GM21360 (cell line): ENCODE measurements around the gene PTPA.
A peak's percentile ranks its signal among the peaks of the same experiment; 100 is the strongest.
"Not testable (repeated sequence)": the region's sequence is repeated elsewhere in the genome, so short reads cannot be mapped to it uniquely, and the experiment has no call there.

Experiments
- ATAC-seq: cut with Tn5 transposase; IDR thresholded peaks from one replicate; pipeline ENCODE4 v1.9.1; 2021; ENCODE audit warnings: mild to moderate bottlenecking, moderate library complexity; ENCODE audit not compliant: unreplicated experiment

The PTPA gene

GRCh38 chr9:129174724-129175514 is 63.7 kb downstream of the PTPA start:
- no peak for ATAC-seq

GRCh38 chr9:129175515-129175824 is 64.3 kb downstream of the PTPA start:
- ATAC-seq = no peak

DNA sequence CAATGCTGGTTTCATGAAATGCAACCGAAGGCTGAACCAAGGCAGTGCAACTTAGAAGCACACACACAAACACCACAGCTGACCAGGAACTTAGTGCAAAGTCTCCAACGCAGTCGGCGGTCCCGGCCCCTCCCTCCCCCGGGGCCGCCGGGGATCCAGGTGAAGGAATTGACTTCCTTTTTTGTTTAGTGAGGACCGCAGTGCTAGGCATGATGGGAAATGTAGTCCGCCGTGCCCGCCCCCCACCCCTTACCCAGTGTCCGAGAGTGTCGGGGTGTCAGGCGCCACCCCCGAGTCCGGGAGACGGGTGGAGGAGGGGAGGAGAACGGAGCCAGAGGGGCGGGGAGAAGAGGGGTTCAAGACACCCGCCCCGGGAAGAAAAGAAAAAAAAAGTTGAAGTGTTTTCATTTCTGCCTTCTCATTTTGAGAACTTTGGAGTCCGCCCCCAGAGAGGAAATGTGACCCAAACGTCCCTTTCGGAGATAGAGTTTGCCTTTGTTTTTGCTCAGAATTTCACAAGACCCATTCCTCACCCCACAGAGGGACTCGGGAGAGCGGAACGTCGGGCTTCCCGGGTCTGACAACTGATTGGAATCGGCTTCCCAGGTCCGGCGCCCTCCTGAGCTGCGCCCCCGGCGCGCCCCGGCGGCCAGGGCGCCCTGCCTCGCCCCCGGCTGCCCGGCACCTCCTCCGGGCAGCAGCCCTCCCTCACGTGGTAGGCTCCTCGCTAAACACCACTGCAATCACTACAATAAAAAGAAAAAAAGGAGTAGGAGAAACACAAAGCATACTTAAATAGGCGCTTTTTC is 64.8 kb downstream of the PTPA start:
- ATAC-seq = no peak

- no peak for ATAC-seq
These were observed 65.7 kb downstream of the PTPA start for GRCh38 chr9:129176701-129177442.

DNA sequence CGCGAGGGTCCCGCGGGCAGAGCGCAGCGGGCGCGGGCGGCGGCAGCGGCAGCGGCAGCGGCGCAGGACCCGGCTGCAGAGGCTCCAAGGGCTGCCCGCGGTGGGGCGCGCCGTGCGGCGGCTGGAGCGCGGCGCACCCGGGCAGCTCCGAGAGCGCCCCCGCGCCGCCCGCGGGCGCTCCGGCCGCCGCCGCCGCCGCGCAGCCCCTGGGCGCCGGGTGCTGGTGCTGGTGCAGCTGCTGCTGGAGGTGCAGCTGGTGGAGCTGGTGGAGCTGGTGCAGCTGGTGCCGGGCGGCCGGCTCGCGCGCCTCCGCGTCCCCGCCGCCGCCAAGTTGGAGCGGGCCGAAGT is 66.2 kb downstream of the PTPA start:
- ATAC-seq = peak; percentile 18

GRCh38 chr9:129177791-129178567 is 66.8 kb downstream of the PTPA start, which contains the start of gene IER5L:
TSS of gene IER5L (minus strand) at chr9:129178261. CDS start at chr9:129178052, 209 bp downstream.
- peak; percentile 66 for ATAC-seq

DNA sequence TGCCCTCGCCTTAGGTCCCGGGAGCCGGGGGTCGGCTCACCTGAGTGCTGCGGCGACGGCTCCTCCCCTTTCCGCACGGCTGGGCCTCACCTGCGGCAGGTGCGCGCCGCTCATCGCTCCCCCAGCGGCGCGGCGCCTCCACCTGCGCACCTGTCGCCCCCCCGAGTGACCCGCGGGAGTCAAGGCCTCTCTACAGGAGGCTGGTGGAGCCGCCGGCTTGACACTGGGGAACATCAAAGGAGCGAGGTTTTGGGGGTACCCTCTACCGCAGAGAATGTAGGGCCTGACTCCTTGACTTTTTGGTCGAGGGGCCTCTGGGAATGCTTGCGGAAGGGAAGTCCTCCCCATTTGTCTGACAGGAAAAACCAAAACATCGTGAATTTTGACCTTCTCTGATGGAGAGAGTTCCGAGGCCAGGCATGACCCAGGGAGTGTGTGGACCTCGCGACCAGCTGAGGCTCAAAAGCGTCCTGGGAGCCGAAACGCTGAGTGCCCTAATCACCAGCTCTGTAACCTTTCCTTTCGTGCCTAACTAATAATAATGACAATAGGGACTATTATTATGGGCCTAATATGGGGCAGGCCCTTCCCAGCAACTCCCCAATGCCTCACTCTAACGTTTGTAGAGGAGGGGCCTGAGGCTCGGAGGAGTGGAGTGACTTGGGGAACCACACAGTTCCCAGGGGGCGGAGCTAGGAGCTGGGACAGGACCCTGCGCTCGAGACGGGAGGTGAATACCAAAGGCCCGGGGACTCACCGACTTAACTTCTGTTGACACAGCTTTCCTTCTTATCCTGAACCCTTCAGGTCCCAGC is 67.6 kb downstream of the PTPA start:
- no peak for ATAC-seq

DNA sequence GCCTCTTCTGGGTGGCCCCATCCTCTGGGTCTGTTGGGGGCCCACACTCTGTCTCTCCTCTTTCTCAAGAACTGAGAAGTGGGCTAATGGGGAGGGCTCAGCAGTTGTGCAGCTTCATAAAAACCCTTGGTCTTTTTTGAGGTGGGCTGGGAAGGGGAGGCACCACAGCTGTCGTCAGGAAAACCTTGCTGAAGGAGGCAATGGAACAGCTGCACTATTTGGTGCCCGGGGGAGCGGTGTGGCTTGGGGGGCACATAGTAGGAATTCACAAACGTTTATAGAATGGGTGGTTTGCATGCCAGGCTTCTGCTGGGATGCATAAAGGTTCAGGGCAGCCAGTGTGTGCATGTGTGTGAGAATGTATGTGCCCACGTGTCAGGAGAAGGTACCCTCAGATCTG is 70.0 kb downstream of the PTPA start:
- no peak for ATAC-seq

DNA sequence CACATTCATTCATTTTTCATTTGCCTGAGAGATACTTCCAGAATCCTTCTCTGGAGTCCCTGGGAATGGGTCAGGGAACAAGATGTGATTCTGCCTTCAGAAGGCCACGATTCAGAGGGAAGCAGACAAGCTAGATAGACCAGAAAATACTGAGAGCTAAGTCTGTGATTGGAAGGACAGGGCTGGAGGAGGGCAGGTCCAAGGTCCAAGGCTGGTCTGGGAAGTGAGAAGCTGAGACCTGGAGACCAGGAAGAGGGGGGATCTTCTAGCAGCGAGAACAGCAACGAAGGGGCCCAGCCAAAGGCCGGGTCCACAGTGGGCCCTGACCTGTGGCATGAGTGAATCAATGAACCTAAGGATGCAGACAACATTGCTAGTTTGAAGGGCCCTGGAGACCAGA is 70.9 kb downstream of the PTPA start:
- no peak for ATAC-seq

GRCh38 chr9:129182625-129183494 is 71.6 kb downstream of the PTPA start:
- no peak for ATAC-seq

DNA sequence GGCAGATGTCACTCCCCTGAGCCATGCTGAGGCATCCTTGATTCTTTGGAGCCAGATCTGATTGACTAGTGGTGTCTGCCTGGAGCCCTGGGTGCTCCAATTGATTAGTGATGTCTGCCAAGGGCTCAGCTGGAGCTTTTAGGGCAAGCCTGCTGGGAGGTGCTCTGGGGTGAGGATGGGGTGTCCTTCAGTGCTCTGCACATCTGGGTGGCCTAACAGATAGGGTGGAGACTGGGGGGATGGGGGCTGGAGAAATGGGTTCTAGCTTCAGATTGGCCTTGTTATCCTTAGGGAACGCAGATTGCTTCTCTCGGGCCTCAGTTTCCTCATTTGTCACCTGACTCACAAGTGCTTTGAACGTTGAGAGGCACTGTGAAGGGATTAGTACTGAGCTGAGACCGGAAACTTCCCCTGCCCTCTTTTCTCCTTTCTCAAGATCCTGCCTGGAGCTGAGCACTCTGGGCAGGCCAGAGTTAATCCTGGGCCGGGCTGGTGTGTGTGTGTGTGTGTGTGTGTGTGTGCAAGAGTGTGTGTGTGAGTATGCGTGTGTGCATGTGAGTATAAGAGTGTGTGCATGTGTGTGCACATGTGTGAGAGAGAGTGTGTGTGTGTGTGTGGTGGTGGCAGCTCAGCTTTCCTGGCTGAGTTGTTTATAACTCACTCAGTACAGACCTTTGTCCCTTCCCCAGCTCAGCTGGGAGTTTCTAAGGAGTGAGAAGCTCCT is 72.4 kb downstream of the PTPA start:
- ATAC-seq = no peak

GRCh38 chr9:129184219-129184524 is 73.0 kb downstream of the PTPA start:
- ATAC-seq = no peak

DNA sequence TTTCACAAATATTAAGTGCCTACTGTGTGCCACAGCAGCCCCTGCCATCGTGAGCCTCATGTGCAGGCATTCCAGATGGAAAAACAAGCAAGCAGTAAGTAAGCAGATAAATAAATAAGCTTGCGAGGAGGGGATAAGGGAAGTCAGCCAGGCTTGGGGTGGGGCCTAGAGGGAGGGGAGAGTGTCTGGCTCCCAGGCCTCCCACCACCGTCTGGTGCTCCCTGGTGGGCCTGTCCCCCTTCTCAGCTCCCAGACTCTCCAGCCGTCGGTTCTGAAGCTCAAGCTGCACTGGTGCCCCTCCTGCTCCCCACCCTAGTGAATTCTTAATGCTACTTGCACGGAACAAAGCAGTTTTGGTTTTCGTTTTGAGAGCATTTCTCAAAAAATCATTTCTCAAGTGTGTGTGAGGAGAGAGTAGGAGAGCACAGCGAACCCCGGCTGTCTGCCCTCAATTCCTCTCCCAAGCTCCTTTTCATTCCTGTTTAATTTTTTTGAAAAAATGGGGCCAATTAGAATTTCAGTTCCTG is 73.4 kb downstream of the PTPA start:
- no peak for ATAC-seq

DNA sequence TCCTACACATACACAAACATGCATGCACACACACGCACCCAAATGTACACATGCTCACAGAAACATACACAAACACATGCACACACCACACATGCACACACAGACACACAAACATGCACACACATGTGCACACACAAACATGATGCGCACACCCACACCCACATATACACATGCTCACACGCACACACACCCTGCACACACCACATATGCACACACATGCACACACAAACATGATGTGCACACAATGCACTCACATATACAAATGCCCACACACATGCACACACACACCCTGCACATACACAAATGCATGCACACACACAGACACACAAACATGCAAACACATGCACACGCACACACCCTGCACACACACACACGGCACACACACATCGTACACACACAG is 74.2 kb downstream of the PTPA start:
- no peak for ATAC-seq

DNA sequence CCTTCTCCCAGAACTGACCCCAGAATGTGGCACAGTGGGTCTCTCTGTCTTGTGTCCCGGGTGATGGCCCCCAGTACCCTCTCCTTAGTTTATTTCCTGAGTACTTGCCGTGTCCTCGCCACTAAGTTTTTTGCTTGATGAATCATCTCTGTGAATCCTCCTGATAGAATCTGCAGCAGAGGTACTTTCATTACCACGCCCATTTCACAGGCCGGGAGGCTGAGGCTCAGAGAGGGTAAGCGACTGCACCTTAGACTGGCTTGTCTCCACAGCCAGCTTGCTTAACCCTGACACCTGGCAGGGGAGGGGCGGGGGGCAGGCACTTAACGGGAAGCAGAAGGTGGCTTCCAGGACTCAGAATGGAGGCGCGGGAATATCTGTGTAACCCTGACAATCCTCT is 74.8 kb downstream of the PTPA start:
- ATAC-seq = no peak

- ATAC-seq = no peak
These were observed 75.8 kb downstream of the PTPA start for GRCh38 chr9:129187042-129187441.

DNA sequence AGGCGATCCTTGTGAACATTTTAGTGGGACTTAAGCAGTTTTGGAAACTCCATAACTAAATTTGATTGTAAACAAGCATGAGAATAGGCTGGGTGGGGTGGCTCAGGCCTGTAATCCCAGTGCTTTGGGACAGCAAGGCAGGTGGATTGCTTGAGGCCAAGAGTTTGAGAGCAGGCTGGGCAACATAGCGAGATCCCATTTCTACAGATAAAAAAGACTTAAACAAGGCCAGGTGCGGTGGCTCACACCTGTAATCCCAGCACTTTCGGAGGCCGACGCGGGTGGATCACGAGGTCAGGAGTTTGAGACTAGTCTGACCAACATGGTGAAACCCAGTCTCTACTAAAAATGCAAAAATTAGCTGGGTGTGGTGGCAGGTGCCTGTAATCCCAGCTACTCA is 78.8 kb downstream of the PTPA start:
- ATAC-seq = not testable (repeated sequence)

- no peak for ATAC-seq
These were observed 80.0 kb downstream of the PTPA start for GRCh38 chr9:129191234-129191633.
